SK-N-SH treated with all-trans-retinoic acid at 6 μM for 48 hours (cell line): ENCODE results near the gene RMND5A.

Experiments used
- CSDC2 ChIP-seq: fragments of 250-450 bp; sonication (Bioruptor Pico); IDR thresholded peaks from 2 replicates; pipeline ENCODE4 v1.5.0; 2020; ENCODE audit warnings: mild to moderate bottlenecking, moderate library complexity
- ZC3H10 ChIP-seq: fragments of 250-450 bp; sonication (Bioruptor Pico); IDR thresholded peaks from 2 replicates; pipeline ENCODE4 v1.5.1; 2021; ENCODE audit warnings: mild to moderate bottlenecking, moderate library complexity
- ZFP30 ChIP-seq: fragments of 450-650 bp; formaldehyde crosslinking; IDR thresholded peaks from 2 replicates; pipeline ENCODE4 v1.5.0; 2022; ENCODE audit warnings: mild to moderate bottlenecking, moderate library complexity

- no peak for TF ChIP-seq ZC3H10 (CRISPR knock-in tag)
- no peak for TF ChIP-seq ZFP30 (CRISPR knock-in tag)
- TF ChIP-seq CSDC2, result no peak
These were observed 44.5 kb upstream of the RMND5A start for GRCh38 chr2:86675511-86676015.
